ENCODE results near the gene BTNL8.

DNA sequence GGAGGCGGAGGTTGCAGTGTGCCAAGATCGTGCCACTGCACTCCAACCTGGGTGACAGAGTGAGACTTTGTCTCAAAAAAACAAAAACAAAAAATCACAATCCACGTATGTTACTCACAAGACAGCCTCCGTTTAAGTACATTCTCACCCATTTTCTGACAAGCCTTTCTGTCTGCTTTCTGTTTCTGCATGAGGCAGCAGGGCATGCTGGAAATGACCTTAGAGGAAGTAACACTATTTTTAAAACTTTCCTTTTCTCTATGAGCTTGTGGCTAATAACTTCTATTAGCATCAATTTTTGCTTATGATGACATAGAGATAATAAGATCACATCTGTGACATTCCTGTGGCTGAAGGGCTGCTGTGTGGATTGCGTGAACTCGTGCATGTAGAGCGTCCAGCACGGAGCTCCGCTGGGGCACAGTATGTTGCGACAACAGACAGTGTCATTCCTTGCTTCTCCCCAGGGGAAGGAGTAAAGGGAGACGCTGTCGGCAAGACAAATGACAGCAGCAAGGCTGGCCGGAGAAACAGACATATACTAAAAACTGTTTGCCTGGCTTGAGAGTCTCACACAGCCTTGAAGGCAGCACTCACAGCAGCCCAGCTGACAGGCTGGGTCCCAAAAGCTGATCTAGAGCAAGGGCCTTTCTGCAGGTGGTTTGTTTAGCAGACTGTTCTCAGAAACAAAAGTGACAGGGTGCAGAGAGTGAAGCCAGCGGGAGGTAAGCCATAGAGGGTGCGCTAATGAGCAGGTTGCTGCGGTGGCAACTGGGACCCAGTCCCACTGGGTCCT is 91.3 kb downstream of the BTNL8 start:
- no peak for TF ChIP-seq TCF7 (CRISPR knock-in tag; IDR thresholded peaks at IDR 0.05; ENCODE audit: low read depth)
- no peak for TF ChIP-seq ZNF423 (CRISPR knock-in tag; IDR thresholded peaks at IDR 0.05)
- no peak for TF ChIP-seq CTCF (IDR thresholded peaks at IDR 0.05)
- TF ChIP-seq, protein P1, sequence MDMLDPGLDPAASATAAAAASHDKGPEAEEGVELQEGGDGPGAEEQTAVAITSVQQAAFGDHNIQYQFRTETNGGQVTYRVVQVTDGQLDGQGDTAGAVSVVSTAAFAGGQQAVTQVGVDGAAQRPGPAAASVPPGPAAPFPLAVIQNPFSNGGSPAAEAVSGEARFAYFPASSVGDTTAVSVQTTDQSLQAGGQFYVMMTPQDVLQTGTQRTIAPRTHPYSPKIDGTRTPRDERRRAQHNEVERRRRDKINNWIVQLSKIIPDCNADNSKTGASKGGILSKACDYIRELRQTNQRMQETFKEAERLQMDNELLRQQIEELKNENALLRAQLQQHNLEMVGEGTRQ (CRISPR knock-in tag; IDR thresholded peaks at IDR 0.05) = no peak
- TF ChIP-seq NR1H2 (CRISPR knock-in tag; IDR thresholded peaks at IDR 0.05) = no peak
- TF ChIP-seq GABPB1 (CRISPR knock-in tag; IDR thresholded peaks at IDR 0.05) = no peak
- no peak for TF ChIP-seq RORB (CRISPR knock-in tag; IDR thresholded peaks at IDR 0.05)
- TF ChIP-seq FOXJ3 (CRISPR knock-in tag; IDR thresholded peaks at IDR 0.05; ENCODE audit: borderline replicate concordance) = no peak
- TF ChIP-seq, protein P2, sequence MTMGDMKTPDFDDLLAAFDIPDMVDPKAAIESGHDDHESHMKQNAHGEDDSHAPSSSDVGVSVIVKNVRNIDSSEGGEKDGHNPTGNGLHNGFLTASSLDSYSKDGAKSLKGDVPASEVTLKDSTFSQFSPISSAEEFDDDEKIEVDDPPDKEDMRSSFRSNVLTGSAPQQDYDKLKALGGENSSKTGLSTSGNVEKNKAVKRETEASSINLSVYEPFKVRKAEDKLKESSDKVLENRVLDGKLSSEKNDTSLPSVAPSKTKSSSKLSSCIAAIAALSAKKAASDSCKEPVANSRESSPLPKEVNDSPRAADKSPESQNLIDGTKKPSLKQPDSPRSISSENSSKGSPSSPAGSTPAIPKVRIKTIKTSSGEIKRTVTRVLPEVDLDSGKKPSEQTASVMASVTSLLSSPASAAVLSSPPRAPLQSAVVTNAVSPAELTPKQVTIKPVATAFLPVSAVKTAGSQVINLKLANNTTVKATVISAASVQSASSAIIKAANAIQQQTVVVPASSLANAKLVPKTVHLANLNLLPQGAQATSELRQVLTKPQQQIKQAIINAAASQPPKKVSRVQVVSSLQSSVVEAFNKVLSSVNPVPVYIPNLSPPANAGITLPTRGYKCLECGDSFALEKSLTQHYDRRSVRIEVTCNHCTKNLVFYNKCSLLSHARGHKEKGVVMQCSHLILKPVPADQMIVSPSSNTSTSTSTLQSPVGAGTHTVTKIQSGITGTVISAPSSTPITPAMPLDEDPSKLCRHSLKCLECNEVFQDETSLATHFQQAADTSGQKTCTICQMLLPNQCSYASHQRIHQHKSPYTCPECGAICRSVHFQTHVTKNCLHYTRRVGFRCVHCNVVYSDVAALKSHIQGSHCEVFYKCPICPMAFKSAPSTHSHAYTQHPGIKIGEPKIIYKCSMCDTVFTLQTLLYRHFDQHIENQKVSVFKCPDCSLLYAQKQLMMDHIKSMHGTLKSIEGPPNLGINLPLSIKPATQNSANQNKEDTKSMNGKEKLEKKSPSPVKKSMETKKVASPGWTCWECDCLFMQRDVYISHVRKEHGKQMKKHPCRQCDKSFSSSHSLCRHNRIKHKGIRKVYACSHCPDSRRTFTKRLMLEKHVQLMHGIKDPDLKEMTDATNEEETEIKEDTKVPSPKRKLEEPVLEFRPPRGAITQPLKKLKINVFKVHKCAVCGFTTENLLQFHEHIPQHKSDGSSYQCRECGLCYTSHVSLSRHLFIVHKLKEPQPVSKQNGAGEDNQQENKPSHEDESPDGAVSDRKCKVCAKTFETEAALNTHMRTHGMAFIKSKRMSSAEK (CRISPR knock-in tag; IDR thresholded peaks at IDR 0.05; ENCODE audit: borderline replicate concordance) = no peak
- TF ChIP-seq JUN (CRISPR knock-in tag; IDR thresholded peaks at IDR 0.05) = no peak
- no peak for TF ChIP-seq ATF1 (CRISPR knock-in tag; IDR thresholded peaks at IDR 0.05)
- no peak for TF ChIP-seq E2F1 (CRISPR knock-in tag; IDR thresholded peaks at IDR 0.05)
- TF ChIP-seq ZNF232 (CRISPR knock-in tag; IDR thresholded peaks at IDR 0.05) = no peak
